ENCODE results near the gene EPB41L4B. TPM values are rescaled to one million over a fixed set of nuclear protein-coding genes. Genes with fewer than 3 reads are reported as not detected.
"Not testable (repeated sequence)": the region's sequence is repeated elsewhere in the genome, so short reads cannot be mapped to it uniquely, and the experiment has no call there.

Gene EPB41L4B
- total RNA-seq, 1 experiment from 2014 or later, result under 0.01 TPM

- DNase-seq (ENCODE audit: low read depth), result peak; percentile 69
Observed at GRCh38 chr9:109297899-109298298, 23.0 kb downstream of the EPB41L4B start.

- no peak for DNase-seq (ENCODE audit: low read depth)
Observed at GRCh38 chr9:109295221-109296130, 25.4 kb downstream of the EPB41L4B start.

- DNase-seq (ENCODE audit: low read depth), result no peak
Observed at GRCh38 chr9:109290385-109290784, 30.5 kb downstream of the EPB41L4B start.

GRCh38 chr9:109289931-109290330 lies 30.9 kb downstream of the EPB41L4B start:
- DNase-seq (ENCODE audit: low read depth), result no peak

- DNase-seq (ENCODE audit: low read depth), result no peak
Observed at GRCh38 chr9:109289186-109289585, 31.7 kb downstream of the EPB41L4B start.

GRCh38 chr9:109286981-109287380 lies 33.9 kb downstream of the EPB41L4B start:
- no peak for DNase-seq (ENCODE audit: low read depth)

- peak; percentile 45 for DNase-seq (ENCODE audit: low read depth)
Observed at GRCh38 chr9:109286571-109286977, 34.3 kb downstream of the EPB41L4B start.

GRCh38 chr9:109283672-109284071 lies 37.2 kb downstream of the EPB41L4B start:
- not testable (repeated sequence) for DNase-seq (ENCODE audit: low read depth)

- no peak for DNase-seq (ENCODE audit: low read depth)
Observed at GRCh38 chr9:109283012-109283411, 37.8 kb downstream of the EPB41L4B start.

- no peak for DNase-seq (ENCODE audit: low read depth)
Observed at GRCh38 chr9:109282302-109282701, 38.6 kb downstream of the EPB41L4B start.

- DNase-seq (ENCODE audit: low read depth), result no peak
Observed at GRCh38 chr9:109281518-109281917, 39.3 kb downstream of the EPB41L4B start.

GRCh38 chr9:109278848-109279247 lies 42.0 kb downstream of the EPB41L4B start:
- DNase-seq (ENCODE audit: low read depth), result no peak

GRCh38 chr9:109278216-109278615 lies 42.6 kb downstream of the EPB41L4B start:
- DNase-seq (ENCODE audit: low read depth), result no peak

GRCh38 chr9:109277451-109277850 lies 43.4 kb downstream of the EPB41L4B start:
- no peak for DNase-seq (ENCODE audit: low read depth)

- no peak for DNase-seq (ENCODE audit: low read depth)
Observed at GRCh38 chr9:109276469-109277440, 44.1 kb downstream of the EPB41L4B start.

- no peak for DNase-seq (ENCODE audit: low read depth)
Observed at GRCh38 chr9:109274884-109275730, 45.8 kb downstream of the EPB41L4B start.

GRCh38 chr9:109273869-109274268 lies 47.0 kb downstream of the EPB41L4B start:
- no peak for DNase-seq (ENCODE audit: low read depth)

GRCh38 chr9:109272745-109273144 lies 48.1 kb downstream of the EPB41L4B start:
- DNase-seq (ENCODE audit: low read depth), result no peak

- DNase-seq (ENCODE audit: low read depth), result no peak
Observed at GRCh38 chr9:109272045-109272444, 48.8 kb downstream of the EPB41L4B start.

GRCh38 chr9:109270971-109271925 lies 49.6 kb downstream of the EPB41L4B start:
- peak; percentile 19 for DNase-seq (ENCODE audit: low read depth)
